ENCODE results near the gene CHP2. TPM values are rescaled to one million over a fixed set of nuclear protein-coding genes. Genes with fewer than 3 reads are reported as not detected.
"Not testable (repeated sequence)": the region's sequence is repeated elsewhere in the genome, so short reads cannot be mapped to it uniquely, and the experiment has no call there.

The CHP2 gene
- 5.1 TPM for total RNA-seq

GRCh38 chr16:23754594-23755483 is at the start of gene CHP2:
Gene CHP2 (plus strand): TSS chr16:23755026. CDS start chr16:23755050, 24 bp downstream.
- DNase-seq = no peak

GRCh38 chr16:23705517-23705902 is 49.3 kb upstream of the CHP2 start:
- no peak for DNase-seq

- DNase-seq = no peak
Observed at GRCh38 chr16:23706439-23706838, 48.4 kb upstream of the CHP2 start.

GRCh38 chr16:23709536-23709935 is 45.3 kb upstream of the CHP2 start:
- DNase-seq = no peak

- no peak for DNase-seq
Observed at GRCh38 chr16:23710008-23710407, 44.8 kb upstream of the CHP2 start.

- DNase-seq = no peak
Observed at GRCh38 chr16:23710504-23710903, 44.3 kb upstream of the CHP2 start.

- DNase-seq = no peak
Observed at GRCh38 chr16:23711785-23712184, 43.0 kb upstream of the CHP2 start.

- DNase-seq = no peak
Observed at GRCh38 chr16:23712976-23713375, 41.9 kb upstream of the CHP2 start, which contains the start of gene ERN2. Gene ERN2 (minus strand): TSS chr16:23713222. CDS start chr16:23713187, 35 bp downstream.

GRCh38 chr16:23716484-23716883 is 38.3 kb upstream of the CHP2 start:
- DNase-seq = no peak

GRCh38 chr16:23722613-23723240 is 32.1 kb upstream of the CHP2 start:
- not testable (repeated sequence) for DNase-seq

GRCh38 chr16:23724096-23724784 is 30.6 kb upstream of the CHP2 start:
- no peak for DNase-seq

- no peak for DNase-seq
Observed at GRCh38 chr16:23724785-23725131, 30.1 kb upstream of the CHP2 start.

GRCh38 chr16:23726710-23727109 is 28.1 kb upstream of the CHP2 start:
- no peak for DNase-seq

GRCh38 chr16:23728112-23728477 is 26.7 kb upstream of the CHP2 start:
- no peak for DNase-seq

GRCh38 chr16:23729503-23730424 is 25.1 kb upstream of the CHP2 start:
- no peak for DNase-seq

- no peak for DNase-seq
Observed at GRCh38 chr16:23734176-23734893, 20.5 kb upstream of the CHP2 start.

- DNase-seq = not testable (repeated sequence)
Observed at GRCh38 chr16:23737423-23738028, 17.3 kb upstream of the CHP2 start.

- no peak for DNase-seq
Observed at GRCh38 chr16:23739516-23739915, 15.3 kb upstream of the CHP2 start.

- DNase-seq = no peak
Observed at GRCh38 chr16:23741675-23742303, 13.0 kb upstream of the CHP2 start.

- no peak for DNase-seq
Observed at GRCh38 chr16:23742766-23743165, 12.1 kb upstream of the CHP2 start.
